Measurements from ENCODE around the gene CACNA2D3. TPM values are rescaled to one million over a fixed set of nuclear protein-coding genes. Genes with fewer than 3 reads are reported as not detected.
"Not testable (repeated sequence)": the region's sequence is repeated elsewhere in the genome, so short reads cannot be mapped to it uniquely, and the experiment has no call there.

CACNA2D3 gene
- total and polyA plus RNA-seq, 3 experiments from 2014 or later: not detected

GRCh38 chr3:54433846-54434245, 311.5 kb downstream of the CACNA2D3 start:
- Mint-ChIP-seq H3K4me1 (no peaks in the 10 kb centered on the region), H3K9me3 (peaks cover 0 to 7% (median 2%) of the 10 kb centered on the region in 5 donors), H3K27me3 (no peaks in the 10 kb centered on the region), H3K27ac (no peak overlapping the region), H3K4me3 (no peak overlapping the region), H3K36me3 (no peaks in the 10 kb centered on the region)
- POLR2A ChIA-PET: no interaction called here
- no peaks in the 10 kb centered on the region for H3K4me1 ChIP-seq (ENCODE audit: insufficient read depth, low read length)
- no peak for DNase-seq
- H3K36me3 ChIP-seq (ENCODE audit: insufficient read depth, low read length): no peaks in the 10 kb centered on the region
- H3K4me3 ChIP-seq (ENCODE audit: low read length): no peak overlapping the region
- no peaks in the 10 kb centered on the region for H3K27me3 ChIP-seq (ENCODE audit: insufficient read depth, low read length, poor library complexity, severe bottlenecking)
- CTCF ChIA-PET: no interaction called here
- no peaks in the 10 kb centered on the region for H3K9me3 ChIP-seq (ENCODE audit: low read length)
- H3K27ac ChIP-seq (ENCODE audit: low read depth, low read length): no peak overlapping the region

GRCh38 chr3:54434756-54435155, 312.4 kb downstream of the CACNA2D3 start:
- Histone ChIP-seq H3K9me3 (ENCODE audit: low read length) (no peaks in the 10 kb centered on the region), H3K36me3 (ENCODE audit: insufficient read depth, low read length) (no peaks in the 10 kb centered on the region), H3K4me3 (ENCODE audit: low read length) (no peak overlapping the region), H3K4me1 (ENCODE audit: insufficient read depth, low read length) (no peaks in the 10 kb centered on the region), H3K27ac (ENCODE audit: low read depth, low read length) (no peak overlapping the region), H3K27me3 (ENCODE audit: insufficient read depth, low read length, poor library complexity, severe bottlenecking) (no peaks in the 10 kb centered on the region)
- H3K27ac Mint-ChIP-seq: no peak overlapping the region
- ChIA-PET CTCF (no interaction called here), POLR2A (no interaction called here)
- no peaks in the 10 kb centered on the region for H3K4me1 Mint-ChIP-seq
- H3K4me3 Mint-ChIP-seq: no peak overlapping the region
- peaks cover 0 to 7% (median 2%) of the 10 kb centered on the region in 5 donors for H3K9me3 Mint-ChIP-seq
- no peaks in the 10 kb centered on the region for H3K36me3 Mint-ChIP-seq
- no peaks in the 10 kb centered on the region for H3K27me3 Mint-ChIP-seq
- no peak for DNase-seq

- no peak for DNase-seq
- no peak overlapping the region for H3K4me3 Mint-ChIP-seq
- H3K4me1 Mint-ChIP-seq: no peaks in the 10 kb centered on the region
- H3K9me3 ChIP-seq (ENCODE audit: low read length): no peaks in the 10 kb centered on the region
- no peak overlapping the region for H3K27ac Mint-ChIP-seq
- ChIA-PET CTCF (no interaction called here), POLR2A (no interaction called here)
- no peaks in the 10 kb centered on the region for H3K36me3 ChIP-seq (ENCODE audit: insufficient read depth, low read length)
- H3K4me3 ChIP-seq (ENCODE audit: low read length): no peak overlapping the region
- H3K36me3 Mint-ChIP-seq: no peaks in the 10 kb centered on the region
- H3K27ac ChIP-seq (ENCODE audit: low read depth, low read length): no peak overlapping the region
- H3K27me3 ChIP-seq (ENCODE audit: insufficient read depth, low read length, poor library complexity, severe bottlenecking): no peaks in the 10 kb centered on the region
- H3K9me3 Mint-ChIP-seq: peaks cover 0 to 7% (median 0%) of the 10 kb centered on the region in 5 donors
- H3K4me1 ChIP-seq (ENCODE audit: insufficient read depth, low read length): no peaks in the 10 kb centered on the region
- no peaks in the 10 kb centered on the region for H3K27me3 Mint-ChIP-seq
Measured at GRCh38 chr3:54437271-54437670, 314.9 kb downstream of the CACNA2D3 start.

GRCh38 chr3:54443561-54444161, 321.3 kb downstream of the CACNA2D3 start:
- DNase-seq: no peak
- peaks cover 0 to 2% (median 0%) of the 10 kb centered on the region in 5 donors for H3K9me3 Mint-ChIP-seq
- ChIA-PET POLR2A (no interaction called here), CTCF (no interaction called here)
- H3K9me3 ChIP-seq (ENCODE audit: low read length): no peaks in the 10 kb centered on the region
- H3K27ac ChIP-seq (ENCODE audit: low read depth, low read length): no peak overlapping the region
- no peaks in the 10 kb centered on the region for H3K4me1 Mint-ChIP-seq
- H3K36me3 Mint-ChIP-seq: no peaks in the 10 kb centered on the region
- no peak overlapping the region for H3K27ac Mint-ChIP-seq
- H3K4me1 ChIP-seq (ENCODE audit: insufficient read depth, low read length): no peaks in the 10 kb centered on the region
- no peaks in the 10 kb centered on the region for H3K36me3 ChIP-seq (ENCODE audit: insufficient read depth, low read length)
- H3K27me3 ChIP-seq (ENCODE audit: insufficient read depth, low read length, poor library complexity, severe bottlenecking): no peaks in the 10 kb centered on the region
- peaks cover 0 to 1% of the 10 kb centered on the region in 2 donors for H3K27me3 Mint-ChIP-seq
- no peak overlapping the region for H3K4me3 Mint-ChIP-seq
- H3K4me3 ChIP-seq (ENCODE audit: low read length): no peak overlapping the region

GRCh38 chr3:54445630-54446029, 323.3 kb downstream of the CACNA2D3 start:
- CTCF ChIA-PET: no interaction called here
- H3K27ac Mint-ChIP-seq: no peak overlapping the region

GRCh38 chr3:54447427-54447826, 325.1 kb downstream of the CACNA2D3 start:
- H3K27ac ChIP-seq (ENCODE audit: low read depth, low read length): no peak overlapping the region
- Mint-ChIP-seq H3K4me3 (no peak overlapping the region), H3K36me3 (no peaks in the 10 kb centered on the region), H3K27me3 (peaks cover 0 to 1% of the 10 kb centered on the region in 2 donors), H3K27ac (no peak overlapping the region), H3K4me1 (no peaks in the 10 kb centered on the region), H3K9me3 (peaks cover 0 to 8% (median 0%) of the 10 kb centered on the region in 5 donors)
- ChIA-PET POLR2A (no interaction called here), CTCF (no interaction called here)
- no peaks in the 10 kb centered on the region for H3K27me3 ChIP-seq (ENCODE audit: insufficient read depth, low read length, poor library complexity, severe bottlenecking)
- no peaks in the 10 kb centered on the region for H3K36me3 ChIP-seq (ENCODE audit: insufficient read depth, low read length)
- DNase-seq: no peak
- H3K4me3 ChIP-seq (ENCODE audit: low read length): no peak overlapping the region
- no peaks in the 10 kb centered on the region for H3K9me3 ChIP-seq (ENCODE audit: low read length)
- H3K4me1 ChIP-seq (ENCODE audit: insufficient read depth, low read length): no peaks in the 10 kb centered on the region

More at GRCh38 chr3:54445630-54446029, 323.3 kb downstream of the CACNA2D3 start:
- DNase-seq: no peak
- POLR2A ChIA-PET: no interaction called here
- no peaks in the 10 kb centered on the region for H3K36me3 Mint-ChIP-seq
- H3K27me3 Mint-ChIP-seq: peaks cover 0 to 1% of the 10 kb centered on the region in 2 donors
- H3K9me3 ChIP-seq (ENCODE audit: low read length): no peaks in the 10 kb centered on the region
- no peaks in the 10 kb centered on the region for H3K4me1 Mint-ChIP-seq
- no peak overlapping the region for H3K4me3 ChIP-seq (ENCODE audit: low read length)
- H3K4me1 ChIP-seq (ENCODE audit: insufficient read depth, low read length): no peaks in the 10 kb centered on the region
- H3K27me3 ChIP-seq (ENCODE audit: insufficient read depth, low read length, poor library complexity, severe bottlenecking): no peaks in the 10 kb centered on the region
- no peak overlapping the region for H3K27ac ChIP-seq (ENCODE audit: low read depth, low read length)
- H3K9me3 Mint-ChIP-seq: peaks cover 0 to 2% (median 0%) of the 10 kb centered on the region in 5 donors
- H3K4me3 Mint-ChIP-seq: no peak overlapping the region
- no peaks in the 10 kb centered on the region for H3K36me3 ChIP-seq (ENCODE audit: insufficient read depth, low read length)

GRCh38 chr3:54454806-54455205, 332.5 kb downstream of the CACNA2D3 start:
- no peak for DNase-seq
- peaks cover 13 to 18% (median 15%) of the 10 kb centered on the region in 5 donors for H3K9me3 Mint-ChIP-seq
- H3K4me1 Mint-ChIP-seq: no peaks in the 10 kb centered on the region
- H3K4me3 ChIP-seq (ENCODE audit: low read length): no peak overlapping the region
- H3K27me3 ChIP-seq (ENCODE audit: insufficient read depth, low read length, poor library complexity, severe bottlenecking): no peaks in the 10 kb centered on the region
- H3K4me3 Mint-ChIP-seq: no peak overlapping the region
- CTCF ChIA-PET: no interaction called here
- POLR2A ChIA-PET: no interaction called here
- H3K27ac Mint-ChIP-seq: no peak overlapping the region
- no peak overlapping the region for H3K27ac ChIP-seq (ENCODE audit: low read depth, low read length)
- H3K4me1 ChIP-seq (ENCODE audit: insufficient read depth, low read length): no peaks in the 10 kb centered on the region
- H3K36me3 ChIP-seq (ENCODE audit: insufficient read depth, low read length): no peaks in the 10 kb centered on the region
- no peaks in the 10 kb centered on the region for H3K36me3 Mint-ChIP-seq
- H3K9me3 ChIP-seq (ENCODE audit: low read length): no peaks in the 10 kb centered on the region
- H3K27me3 Mint-ChIP-seq: no peaks in the 10 kb centered on the region

GRCh38 chr3:54458357-54458756, 336.0 kb downstream of the CACNA2D3 start:
- Histone ChIP-seq H3K27me3 (ENCODE audit: insufficient read depth, low read length, poor library complexity, severe bottlenecking) (no peaks in the 10 kb centered on the region), H3K4me3 (ENCODE audit: low read length) (no peak overlapping the region), H3K4me1 (ENCODE audit: insufficient read depth, low read length) (no peaks in the 10 kb centered on the region), H3K9me3 (ENCODE audit: low read length) (no peaks in the 10 kb centered on the region), H3K27ac (ENCODE audit: low read depth, low read length) (no peak overlapping the region), H3K36me3 (ENCODE audit: insufficient read depth, low read length) (no peaks in the 10 kb centered on the region)
- POLR2A ChIA-PET: no interaction called here
- H3K36me3 Mint-ChIP-seq: peaks cover 0 to 2% (median 0%) of the 10 kb centered on the region in 3 donors
- no peaks in the 10 kb centered on the region for H3K4me1 Mint-ChIP-seq
- no peaks in the 10 kb centered on the region for H3K27me3 Mint-ChIP-seq
- no peak for DNase-seq
- CTCF ChIA-PET: no interaction called here
- no peak overlapping the region for H3K27ac Mint-ChIP-seq
- H3K4me3 Mint-ChIP-seq: no peak overlapping the region
- peaks cover 5 to 19% (median 18%) of the 10 kb centered on the region in 5 donors for H3K9me3 Mint-ChIP-seq

- H3K27ac ChIP-seq (ENCODE audit: low read depth, low read length); H3K27me3 Mint-ChIP-seq; H3K4me1 ChIP-seq (ENCODE audit: insufficient read depth, low read length); H3K36me3 ChIP-seq (ENCODE audit: insufficient read depth, low read length); H3K9me3 ChIP-seq (ENCODE audit: low read length); H3K4me1 Mint-ChIP-seq; CTCF ChIA-PET; H3K27ac Mint-ChIP-seq; POLR2A ChIA-PET; DNase-seq; H3K4me3 ChIP-seq (ENCODE audit: low read length); H3K27me3 ChIP-seq (ENCODE audit: insufficient read depth, low read length, poor library complexity, severe bottlenecking); H3K4me3 Mint-ChIP-seq; H3K36me3 Mint-ChIP-seq: not testable (repeated sequence)
- H3K9me3 Mint-ChIP-seq: peaks cover 5 to 27% (median 15%) of the 10 kb centered on the region in 5 donors
Measured at GRCh38 chr3:54464554-54464953, 342.2 kb downstream of the CACNA2D3 start.

All from CD8-positive, alpha-beta memory T cell (primary cell).